ENCODE results near the gene XPC. TPM values are rescaled to one million over a fixed set of nuclear protein-coding genes. Genes with fewer than 3 reads are reported as not detected.

Gene XPC
- total RNA-seq, 2 donors from 2014 or later: 33.2 to 34.9 TPM

GRCh38 chr3:14209581-14210289 lies 31.3 kb upstream of the XPC start:
- DNase-seq (no peak), ATAC-seq (no peak)
- Histone ChIP-seq H3K36me3 (replicated peaks in 1 of 2; ENCODE audit: insufficient read depth in 1 of 2, low read depth in 2 of 2) (no peaks in the 10 kb centered on the region), H3K9me3 (no peaks in the 10 kb centered on the region), H3K27ac (no peak overlapping the region), H3K4me1 (peaks cover 2% of the 10 kb centered on the region), H3K4me3 (no peak overlapping the region), H3K27me3 (no peaks in the 10 kb centered on the region)
- intact Hi-C loops (cut with DNase I): no loop called here
- 71 to 77% methylated on average over 14 of the region's 14 CpGs for WGBS, 2 donors
- TF ChIP-seq CTCF (IDR thresholded peaks at IDR 0.05) (no peak), POLR2A (IDR thresholded peaks at IDR 0.05) (no peak)

GRCh38 chr3:14208977-14209394 lies 30.6 kb upstream of the XPC start:
- H3K36me3 ChIP-seq (replicated peaks in 1 of 2; ENCODE audit: insufficient read depth in 1 of 2, low read depth in 2 of 2): no peaks in the 10 kb centered on the region
- H3K9me3 ChIP-seq: no peaks in the 10 kb centered on the region
- no peak for DNase-seq
- WGBS, 2 donors: 51 to 62% methylated on average over 5 of the region's 5 CpGs
- no peak overlapping the region for H3K4me3 ChIP-seq
- ATAC-seq: no peak
- H3K27me3 ChIP-seq: no peaks in the 10 kb centered on the region
- no peak overlapping the region for H3K27ac ChIP-seq
- H3K4me1 ChIP-seq: peaks cover 7% of the 10 kb centered on the region
- TF ChIP-seq CTCF (IDR thresholded peaks at IDR 0.05): no peak
- no peak for TF ChIP-seq POLR2A (IDR thresholded peaks at IDR 0.05)
- intact Hi-C loops (cut with DNase I): no loop called here

GRCh38 chr3:14208168-14208567 lies 29.8 kb upstream of the XPC start:
- Histone ChIP-seq H3K36me3 (replicated peaks in 1 of 2; ENCODE audit: insufficient read depth in 1 of 2, low read depth in 2 of 2) (no peaks in the 10 kb centered on the region), H3K4me1 (peaks cover 15% of the 10 kb centered on the region), H3K27ac (no peak overlapping the region), H3K9me3 (no peaks in the 10 kb centered on the region), H3K27me3 (no peaks in the 10 kb centered on the region), H3K4me3 (no peak overlapping the region)
- ATAC-seq (no peak), DNase-seq (no peak)
- 91 to 92% methylated on average over 4 of the region's 4 CpGs for WGBS, 2 donors
- intact Hi-C loops (cut with DNase I): no loop called here
- no peak for TF ChIP-seq CTCF (IDR thresholded peaks at IDR 0.05)
- no peak for TF ChIP-seq POLR2A (IDR thresholded peaks at IDR 0.05)

- H3K4me3 ChIP-seq: no peak overlapping the region
- no peaks in the 10 kb centered on the region for H3K36me3 ChIP-seq (replicated peaks in 1 of 2; ENCODE audit: insufficient read depth in 1 of 2, low read depth in 2 of 2)
- 89 to 95% methylated on average over 6 of the region's 6 CpGs for WGBS, 2 donors
- H3K27ac ChIP-seq: no peak overlapping the region
- DNase-seq (no peak), ATAC-seq (no peak)
- peaks cover 28% of the 10 kb centered on the region for H3K4me1 ChIP-seq
- TF ChIP-seq POLR2A (IDR thresholded peaks at IDR 0.05): no peak
- TF ChIP-seq CTCF (IDR thresholded peaks at IDR 0.05): no peak
- no peaks in the 10 kb centered on the region for H3K9me3 ChIP-seq
- intact Hi-C loops (cut with DNase I): no loop called here
- H3K27me3 ChIP-seq: no peaks in the 10 kb centered on the region
These were observed 28.3 kb upstream of the XPC start for GRCh38 chr3:14206548-14207177.
